ENCODE results near the gene SUGCT. TPM values are rescaled to one million over a fixed set of nuclear protein-coding genes. Genes with fewer than 3 reads are reported as not detected.

The SUGCT gene
- total RNA-seq, 6 donors from 2014 or later: 1.4 to 3.1 (median 1.7) TPM; not detected in 1

GRCh38 chr7:40772096-40772495 lies 637.3 kb downstream of the SUGCT start:
- no peaks in the 10 kb centered on the region for H3K36me3 ChIP-seq
- no peak overlapping the region for H3K4me3 ChIP-seq
- no peak for TF ChIP-seq POLR2A (IDR thresholded peaks at IDR 0.05)
- TF ChIP-seq POLR2AphosphoS5 (IDR thresholded peaks at IDR 0.05): no peak
- TF ChIP-seq EP300 (IDR thresholded peaks at IDR 0.05): no peak
- TF ChIP-seq, protein P1, sequence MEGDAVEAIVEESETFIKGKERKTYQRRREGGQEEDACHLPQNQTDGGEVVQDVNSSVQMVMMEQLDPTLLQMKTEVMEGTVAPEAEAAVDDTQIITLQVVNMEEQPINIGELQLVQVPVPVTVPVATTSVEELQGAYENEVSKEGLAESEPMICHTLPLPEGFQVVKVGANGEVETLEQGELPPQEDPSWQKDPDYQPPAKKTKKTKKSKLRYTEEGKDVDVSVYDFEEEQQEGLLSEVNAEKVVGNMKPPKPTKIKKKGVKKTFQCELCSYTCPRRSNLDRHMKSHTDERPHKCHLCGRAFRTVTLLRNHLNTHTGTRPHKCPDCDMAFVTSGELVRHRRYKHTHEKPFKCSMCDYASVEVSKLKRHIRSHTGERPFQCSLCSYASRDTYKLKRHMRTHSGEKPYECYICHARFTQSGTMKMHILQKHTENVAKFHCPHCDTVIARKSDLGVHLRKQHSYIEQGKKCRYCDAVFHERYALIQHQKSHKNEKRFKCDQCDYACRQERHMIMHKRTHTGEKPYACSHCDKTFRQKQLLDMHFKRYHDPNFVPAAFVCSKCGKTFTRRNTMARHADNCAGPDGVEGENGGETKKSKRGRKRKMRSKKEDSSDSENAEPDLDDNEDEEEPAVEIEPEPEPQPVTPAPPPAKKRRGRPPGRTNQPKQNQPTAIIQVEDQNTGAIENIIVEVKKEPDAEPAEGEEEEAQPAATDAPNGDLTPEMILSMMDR (IDR thresholded peaks at IDR 0.05): no peak
- H3K27ac ChIP-seq: no peak overlapping the region
- WGBS, 2 donors: 79 to 83% methylated on average over 3 of the region's 3 CpGs
- no peaks in the 10 kb centered on the region for H3K4me1 ChIP-seq
- ATAC-seq (ENCODE audit: low FRiP score in 2 of 2) (no peak), DNase-seq (no peak)
- H3K9me3 ChIP-seq: no peaks in the 10 kb centered on the region
- H3K27me3 ChIP-seq: no peaks in the 10 kb centered on the region

- Histone ChIP-seq H3K9me3 (no peaks in the 10 kb centered on the region), H3K4me3 (no peak overlapping the region), H3K27me3 (no peaks in the 10 kb centered on the region), H3K4me1 (no peaks in the 10 kb centered on the region), H3K36me3 (no peaks in the 10 kb centered on the region), H3K27ac (no peak overlapping the region)
- WGBS, 2 donors: 51 to 54% methylated on average over 3 of the region's 3 CpGs
- ATAC-seq (ENCODE audit: low FRiP score in 2 of 2): no peak
- no peak for DNase-seq
- TF ChIP-seq EP300 (IDR thresholded peaks at IDR 0.05): no peak
- TF ChIP-seq POLR2A (IDR thresholded peaks at IDR 0.05): no peak
- no peak for TF ChIP-seq POLR2AphosphoS5 (IDR thresholded peaks at IDR 0.05)
- TF ChIP-seq, protein P1 (IDR thresholded peaks at IDR 0.05): no peak
Measured at GRCh38 chr7:40773656-40774055, 638.9 kb downstream of the SUGCT start.

- Histone ChIP-seq H3K27me3 (no peaks in the 10 kb centered on the region), H3K36me3 (no peaks in the 10 kb centered on the region), H3K4me3 (no peak overlapping the region), H3K27ac (no peak overlapping the region), H3K9me3 (no peaks in the 10 kb centered on the region), H3K4me1 (no peaks in the 10 kb centered on the region)
- ATAC-seq (ENCODE audit: low FRiP score in 2 of 2): no peak
- 83 to 86% methylated on average over 4 of the region's 4 CpGs for WGBS, 2 donors
- no peak for DNase-seq
- no peak for TF ChIP-seq POLR2A (IDR thresholded peaks at IDR 0.05)
- TF ChIP-seq EP300 (IDR thresholded peaks at IDR 0.05): no peak
- TF ChIP-seq, protein P1 (IDR thresholded peaks at IDR 0.05): no peak
- no peak for TF ChIP-seq POLR2AphosphoS5 (IDR thresholded peaks at IDR 0.05)
Measured at GRCh38 chr7:40775877-40776276, 641.1 kb downstream of the SUGCT start.

DNA sequence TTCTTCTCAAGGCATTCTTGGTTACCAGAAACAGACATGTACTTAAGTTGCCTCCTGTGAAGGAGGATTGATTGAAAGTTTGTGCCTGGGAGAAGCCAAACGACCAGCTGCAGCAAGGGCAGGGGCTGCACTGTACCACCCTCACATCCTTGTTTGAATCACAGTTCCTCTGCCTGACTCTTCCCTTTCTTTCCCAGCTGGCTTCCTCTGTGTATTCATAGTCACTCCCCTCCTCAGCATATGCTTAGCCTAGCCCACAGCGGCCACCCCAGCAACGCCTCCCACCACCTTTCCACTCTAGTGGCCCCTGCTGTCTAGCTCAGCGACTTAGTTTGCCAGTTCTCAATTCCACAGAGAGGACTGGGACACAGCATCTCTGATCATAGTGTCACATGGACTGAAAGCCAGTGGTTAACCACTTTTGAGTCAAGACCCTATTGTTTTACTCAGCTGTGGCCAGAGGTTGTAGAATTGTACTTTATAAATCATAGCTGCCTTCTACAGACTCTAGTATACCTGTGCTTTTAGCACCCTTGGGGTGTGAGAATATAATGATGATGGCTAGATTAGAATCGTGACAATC lies 643.0 kb downstream of the SUGCT start:
- no peaks in the 10 kb centered on the region for H3K4me1 ChIP-seq
- WGBS, 2 donors: 79 to 83% methylated on average over 5 of the region's 5 CpGs
- no peaks in the 10 kb centered on the region for H3K27me3 ChIP-seq
- H3K36me3 ChIP-seq: no peaks in the 10 kb centered on the region
- TF ChIP-seq, protein P1 (IDR thresholded peaks at IDR 0.05): no peak
- TF ChIP-seq POLR2A (IDR thresholded peaks at IDR 0.05) (no peak), EP300 (IDR thresholded peaks at IDR 0.05) (no peak), POLR2AphosphoS5 (IDR thresholded peaks at IDR 0.05) (no peak)
- peak in 1 of 2 donors; percentile 5 for DNase-seq
- no peak for ATAC-seq (ENCODE audit: low FRiP score in 2 of 2)
- H3K27ac ChIP-seq: no peak overlapping the region
- no peaks in the 10 kb centered on the region for H3K9me3 ChIP-seq
- no peak overlapping the region for H3K4me3 ChIP-seq

DNA sequence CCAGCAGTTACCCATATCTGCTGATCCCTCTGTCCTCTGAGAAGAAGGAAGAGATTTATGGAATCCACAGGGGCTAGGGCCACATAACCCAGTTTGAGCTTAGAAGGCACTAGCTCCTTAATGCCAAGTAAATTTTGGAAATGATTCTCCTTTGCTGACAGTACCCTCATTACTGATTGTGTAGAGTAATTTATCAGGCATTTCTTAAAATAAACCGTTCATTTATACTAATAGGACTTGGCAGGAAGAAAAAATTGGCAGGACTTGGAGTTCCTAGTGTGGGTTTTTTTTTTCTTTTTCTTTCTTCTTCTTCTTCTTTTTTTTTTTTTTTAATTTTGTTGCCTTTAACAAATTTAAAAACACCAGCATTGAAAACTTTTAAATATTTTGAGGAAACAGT lies 645.7 kb downstream of the SUGCT start:
- no peak overlapping the region for H3K27ac ChIP-seq
- no peak overlapping the region for H3K4me3 ChIP-seq
- ATAC-seq (ENCODE audit: low FRiP score in 2 of 2) (no peak), DNase-seq (no peak)
- TF ChIP-seq, protein P1 (IDR thresholded peaks at IDR 0.05): no peak
- TF ChIP-seq POLR2A (IDR thresholded peaks at IDR 0.05) (no peak), EP300 (IDR thresholded peaks at IDR 0.05) (no peak), POLR2AphosphoS5 (IDR thresholded peaks at IDR 0.05) (no peak)
- no peaks in the 10 kb centered on the region for H3K36me3 ChIP-seq
- WGBS, 2 donors: 33 to 47% methylated on average over 1 of the region's 1 CpG
- H3K27me3 ChIP-seq: no peaks in the 10 kb centered on the region
- no peaks in the 10 kb centered on the region for H3K9me3 ChIP-seq
- no peaks in the 10 kb centered on the region for H3K4me1 ChIP-seq
